Endometrium (tissue), 2 donors: ENCODE results near the gene HOXD13.
A peak's percentile ranks its signal among the peaks of the same experiment; 100 is the strongest.

ENCODE experiments used
- FAIRE-seq: peaks from 2 replicates; lab custom pipeline; 2012; peaks lifted over from hg19 to GRCh38; lab: Jason Lieb, UNC
- donor health status: control.
- donor health status: control.

Gene HOXD13

DNA sequence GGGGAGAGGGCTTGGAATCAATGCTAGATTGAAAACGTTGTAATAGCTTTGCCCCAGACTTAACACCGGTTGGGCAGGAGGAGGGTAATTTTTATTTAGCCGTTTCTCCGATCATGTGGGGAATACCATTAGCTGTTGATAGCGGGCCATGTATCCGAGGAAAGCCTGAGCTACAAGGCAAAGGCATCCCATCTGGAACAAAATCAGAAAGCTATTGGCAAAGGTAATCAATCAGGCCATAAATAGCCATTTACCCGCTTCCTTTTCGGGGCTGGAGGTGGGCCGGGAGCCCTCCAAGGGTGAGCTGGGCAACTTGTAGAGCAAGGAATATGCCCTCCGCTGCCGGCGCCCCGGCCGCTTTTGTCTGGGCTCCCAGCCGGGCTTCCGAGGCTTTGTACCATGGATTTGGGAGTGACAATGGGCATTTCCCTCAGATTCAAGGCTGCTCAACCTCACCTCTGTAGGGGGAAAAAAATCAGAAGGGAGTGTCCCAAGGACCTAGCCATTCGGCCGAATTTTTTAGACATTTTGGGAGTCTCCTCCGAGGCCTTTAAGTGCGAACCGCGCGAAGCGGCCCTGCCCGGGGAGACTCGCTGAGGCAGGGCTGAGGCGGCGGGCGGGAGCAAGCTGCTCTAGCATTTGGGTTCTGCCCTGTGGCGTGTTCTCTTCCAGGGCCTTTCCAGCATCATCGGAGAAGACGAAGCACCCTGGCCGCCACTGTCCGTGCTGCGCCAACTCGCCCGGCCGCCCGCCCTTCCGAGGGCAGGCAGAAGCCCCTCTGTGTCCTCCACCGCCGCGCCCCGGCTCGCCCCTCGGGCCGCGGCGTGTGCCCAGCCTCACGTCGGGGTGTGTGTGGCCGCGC, 28.9 kb downstream of the HOXD13 start:
- FAIRE-seq, result no peak

DNA sequence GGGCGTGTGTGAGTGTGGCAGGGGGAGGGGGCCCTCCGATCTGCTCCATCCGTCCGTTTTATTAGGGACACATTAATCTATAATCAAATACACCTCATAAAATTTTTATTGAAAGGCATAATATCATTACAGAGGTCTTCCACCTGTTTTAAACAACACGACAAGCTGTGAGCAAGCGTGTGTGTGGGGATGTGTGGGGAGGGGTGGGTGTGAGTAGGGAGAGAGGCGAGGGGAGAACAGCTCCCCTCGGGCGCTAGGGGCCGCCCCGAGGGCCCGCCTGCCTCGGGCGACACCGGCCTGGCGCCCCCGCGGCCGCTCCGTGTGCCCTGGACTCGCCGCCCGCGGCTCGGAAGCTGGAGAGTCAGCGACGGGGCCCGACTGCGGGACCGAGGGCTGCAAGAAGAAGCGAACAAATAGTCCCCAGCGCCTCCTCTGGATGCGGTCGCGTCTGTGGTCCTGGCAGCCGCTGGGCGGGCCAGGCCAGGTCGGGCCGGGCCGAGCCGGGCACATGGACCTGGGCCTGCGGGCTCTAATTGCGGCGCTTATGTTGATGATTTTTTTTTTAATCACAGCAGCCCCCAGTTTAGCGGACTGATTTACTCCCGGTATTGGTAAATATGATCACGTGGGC, 29.6 kb downstream of the HOXD13 start:
- no peak for FAIRE-seq

DNA sequence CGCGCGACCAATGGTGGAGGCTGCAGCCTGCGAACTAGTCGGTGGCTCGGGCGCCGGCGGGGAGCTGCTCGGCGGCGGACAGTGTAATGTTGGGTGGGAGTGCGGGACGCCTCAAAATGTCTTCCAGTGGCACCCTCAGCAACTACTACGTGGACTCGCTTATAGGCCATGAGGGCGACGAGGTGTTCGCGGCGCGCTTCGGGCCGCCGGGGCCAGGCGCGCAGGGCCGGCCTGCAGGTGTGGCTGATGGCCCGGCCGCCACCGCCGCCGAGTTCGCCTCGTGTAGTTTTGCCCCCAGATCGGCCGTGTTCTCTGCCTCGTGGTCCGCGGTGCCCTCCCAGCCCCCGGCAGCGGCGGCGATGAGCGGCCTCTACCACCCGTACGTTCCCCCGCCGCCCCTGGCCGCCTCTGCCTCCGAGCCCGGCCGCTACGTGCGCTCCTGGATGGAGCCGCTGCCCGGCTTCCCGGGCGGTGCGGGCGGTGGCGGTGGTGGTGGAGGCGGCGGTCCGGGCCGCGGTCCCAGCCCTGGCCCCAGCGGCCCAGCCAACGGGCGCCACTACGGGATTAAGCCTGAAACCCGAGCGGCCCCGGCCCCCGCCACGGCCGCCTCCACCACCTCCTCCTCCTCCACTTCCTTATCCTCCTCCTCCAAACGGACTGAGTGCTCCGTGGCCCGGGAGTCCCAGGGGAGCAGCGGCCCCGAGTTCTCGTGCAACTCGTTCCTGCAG, 30.3 kb downstream of the HOXD13 start, which contains the start of gene HOXD9:
Gene HOXD9 (plus strand): TSS at position 37 of the 728 bp plus-strand sequence. CDS start 50 bp downstream, at position 87.
- no peak for FAIRE-seq

GRCh38 chr2:176123411-176124109, 31.0 kb downstream of the HOXD13 start:
- no peak for FAIRE-seq

DNA sequence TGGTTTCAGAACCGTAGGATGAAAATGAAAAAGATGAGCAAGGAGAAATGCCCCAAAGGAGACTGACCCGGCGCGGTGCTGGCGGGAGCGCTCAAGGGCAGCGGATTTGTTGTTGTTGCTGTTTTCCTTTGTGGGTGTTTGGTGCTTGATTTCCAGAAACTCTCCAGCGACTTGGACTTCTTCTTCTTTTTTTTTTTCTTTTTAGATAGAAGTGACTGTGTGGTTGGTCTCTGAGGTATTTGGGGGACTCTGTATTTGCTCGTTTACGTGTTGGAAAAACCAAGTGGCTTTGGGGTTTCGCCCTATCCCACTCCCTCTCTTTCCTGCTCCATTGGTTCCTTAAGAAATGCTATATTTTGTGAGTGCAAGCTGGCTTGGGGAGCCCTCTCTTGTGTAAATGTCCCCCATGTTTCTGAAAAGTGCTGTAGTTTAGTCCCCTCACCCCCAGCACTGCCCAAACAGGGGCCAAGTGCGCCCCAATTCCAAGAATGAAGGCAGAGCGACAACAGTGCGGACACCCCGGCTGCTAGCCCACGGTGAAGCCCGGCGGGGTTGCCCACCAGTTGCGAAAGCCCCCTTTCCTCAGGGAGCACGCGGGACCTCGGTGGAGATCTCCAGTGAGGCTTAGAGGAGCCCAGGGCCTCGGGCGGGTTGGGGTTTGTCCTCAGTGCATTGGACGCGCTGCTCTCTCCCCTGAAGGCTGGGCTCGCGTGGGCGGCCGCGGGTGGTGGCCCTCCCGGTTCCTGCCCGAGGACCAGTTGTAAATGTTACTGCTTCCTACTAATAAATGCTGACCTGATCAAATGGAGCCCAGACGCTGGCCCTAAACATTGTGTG, 31.8 kb downstream of the HOXD13 start:
- FAIRE-seq, result no peak

GRCh38 chr2:176124947-176125771, 32.6 kb downstream of the HOXD13 start:
- no peak for FAIRE-seq

GRCh38 chr2:176125772-176126054, 33.2 kb downstream of the HOXD13 start:
- no peak for FAIRE-seq

DNA sequence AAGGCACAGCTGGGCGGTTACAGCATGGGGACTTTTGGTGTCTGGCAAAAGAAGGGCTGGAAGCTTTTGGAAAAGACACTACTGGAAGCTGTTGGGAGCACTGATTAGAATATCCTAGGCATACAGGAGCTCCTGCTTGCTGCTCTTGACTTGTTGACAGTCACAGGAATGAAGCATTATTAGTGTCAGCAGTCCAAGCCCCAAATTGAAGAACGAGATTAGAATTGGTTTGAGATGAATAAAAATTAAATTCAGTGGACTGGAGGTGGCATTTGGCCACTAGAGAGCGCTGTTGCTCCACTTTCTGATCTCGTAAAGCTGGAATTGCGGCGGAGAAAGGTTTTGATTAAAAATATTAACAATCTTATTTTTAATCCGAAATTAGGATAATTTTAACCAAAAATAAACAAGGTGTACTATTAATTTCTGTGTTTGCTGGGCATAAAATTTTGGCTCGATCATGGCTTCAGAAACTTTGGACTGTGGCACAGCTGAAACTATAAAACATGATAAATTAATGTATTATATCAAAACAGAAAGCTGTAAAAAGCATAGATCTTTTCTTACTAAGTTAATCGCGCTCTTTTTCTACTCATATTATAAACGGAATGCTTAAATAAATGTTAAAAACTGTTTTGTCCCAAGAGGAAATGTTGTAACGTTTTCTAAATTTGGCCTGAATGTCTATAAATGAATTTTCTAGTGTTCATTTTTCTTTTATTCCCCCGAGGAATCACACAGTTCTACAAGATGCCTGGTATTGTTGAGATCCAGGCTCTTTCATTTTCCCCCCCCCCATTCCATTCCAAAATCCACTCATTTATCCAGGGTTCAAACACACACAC, 34.6 kb downstream of the HOXD13 start:
- FAIRE-seq, result peak; percentile 88

DNA sequence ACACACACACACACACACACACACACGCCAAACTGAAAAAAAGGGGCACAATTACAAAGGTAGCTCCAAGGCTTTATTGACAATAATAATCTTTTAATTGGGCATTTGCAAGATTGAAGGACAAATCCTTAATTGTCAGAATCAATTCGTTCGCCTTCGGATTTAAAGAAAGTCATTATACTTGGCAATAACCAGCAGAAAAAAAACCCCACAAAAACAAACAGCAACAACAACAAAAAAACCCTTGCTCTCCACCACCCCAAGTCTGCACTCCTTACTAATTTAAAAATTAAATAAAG, 35.2 kb downstream of the HOXD13 start:
- FAIRE-seq, result no peak

DNA sequence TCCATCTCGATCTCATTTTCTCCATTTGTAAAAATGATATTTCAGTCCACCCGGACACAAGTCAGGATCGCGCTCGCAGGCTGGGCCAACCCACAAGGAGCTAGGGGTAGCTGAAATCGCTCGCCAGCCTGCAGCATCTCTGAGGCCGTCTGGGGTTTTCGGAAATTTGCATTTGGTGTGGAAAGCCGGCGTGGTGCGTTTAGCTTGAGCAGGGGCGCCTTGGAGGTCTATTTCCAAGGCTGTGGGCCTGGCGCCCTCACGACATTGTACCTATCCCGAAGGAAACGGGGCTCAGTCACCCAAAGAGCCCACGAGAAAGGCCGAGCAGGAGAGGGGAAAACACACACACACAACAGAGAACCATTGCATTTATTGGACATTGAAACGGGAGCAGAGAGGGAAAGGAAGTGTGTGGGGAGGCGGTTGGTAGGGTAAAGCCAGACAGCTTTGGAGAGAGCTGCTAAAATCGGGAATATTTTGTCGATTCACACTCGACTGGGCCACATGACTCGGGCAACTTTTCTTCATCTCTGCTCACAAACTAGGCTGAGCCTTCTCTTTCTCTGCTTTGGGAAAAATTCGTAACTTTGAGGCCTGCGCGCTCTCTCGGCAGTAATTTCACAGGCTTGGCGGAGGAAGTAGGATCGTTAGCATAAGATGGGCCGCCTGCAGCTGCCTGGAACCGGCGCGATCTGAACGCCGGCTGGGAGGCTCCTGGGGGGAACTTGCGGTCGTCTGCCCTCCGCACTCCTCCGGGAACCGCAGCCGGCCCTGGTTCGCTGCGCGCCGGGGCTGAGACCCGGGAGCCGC, 35.9 kb downstream of the HOXD13 start:
- FAIRE-seq, result no peak

GRCh38 chr2:176128982-176129796, 36.7 kb downstream of the HOXD13 start, which contains the start of gene HOXD8:
HOXD8 (plus strand) TSS chr2:176129705; CDS start chr2:176130367, 662 bp downstream.
- FAIRE-seq, result no peak

DNA sequence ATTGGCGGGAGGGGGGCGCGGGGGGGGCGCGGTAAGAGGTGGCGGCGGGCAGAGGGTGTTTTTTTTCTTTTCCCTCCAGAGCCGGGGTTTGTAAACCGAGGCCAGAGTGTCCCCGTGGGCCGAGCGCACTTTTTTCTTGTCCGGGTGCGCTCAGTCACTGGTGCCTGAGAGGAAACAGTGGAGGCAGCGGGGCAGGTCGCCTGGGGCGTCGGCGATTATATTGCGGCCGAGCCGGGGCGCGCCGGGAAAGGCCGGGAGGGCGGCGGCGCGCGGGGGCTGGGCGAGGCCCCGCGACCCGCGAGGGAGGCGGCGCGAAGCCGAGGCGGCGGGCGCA, 37.3 kb downstream of the HOXD13 start:
- no peak for FAIRE-seq

- FAIRE-seq, result no peak
These were observed 37.8 kb downstream of the HOXD13 start for GRCh38 chr2:176130147-176130956.

DNA sequence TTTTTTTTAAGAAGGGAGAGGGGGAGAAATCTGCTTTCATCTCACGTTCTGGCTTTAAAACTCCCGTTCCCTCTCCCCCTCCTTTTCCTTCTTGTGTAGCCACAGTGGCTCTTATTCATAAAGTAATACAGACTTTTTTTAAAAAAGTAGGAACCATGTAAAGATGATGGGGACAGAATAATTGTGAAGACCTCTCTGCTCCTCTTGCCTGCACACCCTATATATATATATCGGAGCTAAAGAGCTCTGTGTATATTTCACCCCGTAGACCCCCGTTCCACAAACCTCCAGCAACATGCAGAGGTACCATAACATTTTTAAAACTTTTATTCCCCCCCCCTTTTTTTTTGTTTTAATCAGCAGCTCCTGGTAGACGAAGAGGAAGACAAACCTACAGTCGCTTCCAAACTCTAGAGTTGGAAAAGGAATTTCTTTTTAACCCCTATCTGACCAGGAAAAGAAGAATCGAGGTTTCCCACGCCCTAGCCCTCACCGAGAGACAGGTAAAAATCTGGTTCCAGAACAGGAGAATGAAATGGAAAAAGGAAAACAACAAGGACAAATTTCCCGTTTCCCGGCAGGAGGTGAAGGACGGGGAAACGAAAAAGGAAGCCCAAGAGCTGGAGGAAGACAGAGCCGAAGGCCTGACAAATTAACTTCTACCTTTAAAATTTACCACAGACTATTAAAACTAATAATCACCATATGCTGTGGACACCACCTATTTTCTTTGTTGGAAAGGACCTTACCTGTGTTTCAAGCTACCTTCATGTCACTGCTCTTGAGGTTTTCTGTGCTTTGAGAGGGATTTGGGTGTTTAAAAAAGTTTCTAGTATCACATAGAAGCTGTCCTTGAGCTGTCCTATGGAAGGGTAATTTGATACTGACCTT, 38.7 kb downstream of the HOXD13 start:
- FAIRE-seq, result no peak

- FAIRE-seq, result peak; percentile 82
These were observed 39.3 kb downstream of the HOXD13 start for GRCh38 chr2:176131848-176132158.
